HepG2 (cell line): ENCODE data around the gene COBLL1. TPM values are rescaled to one million over a fixed set of nuclear protein-coding genes. Genes with fewer than 3 reads are reported as not detected.

ENCODE experiments used
- BRCA1 ChIP-seq: sonication (generic); formaldehyde crosslinking; IDR thresholded peaks from 2 replicates; pipeline ENCODE4 v1.4.0; 2020; ENCODE audit warnings: missing genetic modification reagents
- CCAR2 ChIP-seq: fragments of 200-400 bp; formaldehyde crosslinking; optimal IDR thresholded peaks from 2 replicates; pipeline ENCODE3; 2018; ENCODE audit warnings: low read depth, mild to moderate bottlenecking, low read length, moderate library complexity
- CHCHD3 ChIP-seq: sonication (generic); formaldehyde crosslinking; IDR thresholded peaks from 2 replicates; pipeline ENCODE4 v1.8.0; 2022; ENCODE audit warnings: mild to moderate bottlenecking, missing genetic modification reagents, moderate library complexity
- FOSL2 ChIP-seq: sonication (generic); formaldehyde crosslinking; IDR thresholded peaks from 2 replicates; pipeline ENCODE4 v1.4.0; 2020; ENCODE audit warnings: missing genetic modification reagents
- FOXA1 ChIP-seq, 2 experiments: fragments of 450-650 bp in 1 of 2; sonication (generic) in 1 of 2; formaldehyde crosslinking in 1 of 2; IDR thresholded peaks; 2 replicates each; pipeline versions ENCODE4 v1.4.0 to v1.6.1; 2016 to 2020; ENCODE audit warnings: missing genetic modification reagents in 1 of 2
- GATAD2A ChIP-seq: IDR thresholded peaks from 2 replicates; pipeline ENCODE4 v1.6.1; 2016
- GLI4 ChIP-seq: sonication (generic); formaldehyde crosslinking; IDR thresholded peaks from 2 replicates; pipeline ENCODE4 v1.5.1; 2020; ENCODE audit warnings: missing genetic modification reagents, mild to moderate bottlenecking, moderate library complexity, borderline replicate concordance
- HMGA1 ChIP-seq: sonication (generic); formaldehyde crosslinking; conservative IDR thresholded peaks from 2 replicates; pipeline ENCODE4 v1.4.0; 2020; ENCODE audit warnings: missing genetic modification reagents
- HNF4G ChIP-seq, 2 experiments: sonication (generic) in 1 of 2; formaldehyde crosslinking in 1 of 2; IDR thresholded peaks; 2 replicates each; pipeline versions ENCODE4 v1.4.0 to v1.6.1; 2011 to 2020; ENCODE audit warnings: borderline replicate concordance in 2 of 2, low read depth in 2 of 2, mild to moderate bottlenecking in 2 of 2, low read length in 1 of 2, missing genetic modification reagents in 1 of 2, moderate library complexity in 1 of 2
- HOXA3 ChIP-seq: sonication (generic); formaldehyde crosslinking; IDR thresholded peaks from 2 replicates; pipeline ENCODE4 v1.5.0; 2020; ENCODE audit warnings: missing genetic modification reagents
- JUNB ChIP-seq: sonication (generic); formaldehyde crosslinking; IDR thresholded peaks from 2 replicates; pipeline ENCODE4 v1.8.0; 2022; ENCODE audit warnings: missing genetic modification reagents, mild to moderate bottlenecking, borderline replicate concordance
- POGZ ChIP-seq: sonication (generic); formaldehyde crosslinking; IDR thresholded peaks from 2 replicates; pipeline ENCODE4 v1.4.0; 2020; ENCODE audit warnings: mild to moderate bottlenecking, missing genetic modification reagents
- REL ChIP-seq: sonication (generic); formaldehyde crosslinking; conservative IDR thresholded peaks from 2 replicates; pipeline ENCODE4 v1.8.0; 2022; ENCODE audit warnings: mild to moderate bottlenecking, missing genetic modification reagents, moderate library complexity
- REXO4 ChIP-seq: sonication (generic); formaldehyde crosslinking; IDR thresholded peaks from 2 replicates; pipeline ENCODE4 v1.8.0; 2022; ENCODE audit warnings: missing genetic modification reagents, mild to moderate bottlenecking, borderline replicate concordance
- RFX1 ChIP-seq: fragments of 450-650 bp; IDR thresholded peaks from 2 replicates; pipeline ENCODE4 v1.6.1; 2017
- SIX4 ChIP-seq: sonication (generic); formaldehyde crosslinking; IDR thresholded peaks from 2 replicates; pipeline ENCODE4 v1.4.0; 2020; ENCODE audit warnings: missing genetic modification reagents
- TP53 ChIP-seq: sonication (generic); formaldehyde crosslinking; conservative IDR thresholded peaks from 2 replicates; pipeline ENCODE4 v1.4.0; 2020; ENCODE audit warnings: missing genetic modification reagents
- ZBTB1 ChIP-seq: sonication (generic); formaldehyde crosslinking; IDR thresholded peaks from 2 replicates; pipeline ENCODE4 v1.4.0; 2020; ENCODE audit warnings: missing genetic modification reagents, borderline replicate concordance
- ZFP36L1 ChIP-seq: sonication (generic); formaldehyde crosslinking; IDR thresholded peaks from 2 replicates; pipeline ENCODE4 v1.8.0; 2022; ENCODE audit warnings: mild to moderate bottlenecking, missing genetic modification reagents, moderate library complexity
- ZIK1 ChIP-seq: sonication (generic); formaldehyde crosslinking; IDR thresholded peaks from 2 replicates; pipeline ENCODE4 v1.5.0; 2020; ENCODE audit warnings: mild to moderate bottlenecking, low read depth, missing genetic modification reagents, borderline replicate concordance
- ZKSCAN8 ChIP-seq: IDR thresholded peaks from 2 replicates; pipeline ENCODE4 v1.6.1; 2016; ENCODE audit warnings: borderline replicate concordance, missing genetic modification reagents, missing compliant biosample characterization
- ZNF121 ChIP-seq: sonication (generic); formaldehyde crosslinking; IDR thresholded peaks from 2 replicates; pipeline ENCODE4 v1.5.0; 2020; ENCODE audit warnings: mild to moderate bottlenecking, missing genetic modification reagents
- ZNF124 ChIP-seq: sonication (generic); formaldehyde crosslinking; IDR thresholded peaks from 2 replicates; pipeline ENCODE4 v1.4.0; 2020; ENCODE audit warnings: missing genetic modification reagents
- ZNF605 ChIP-seq: sonication (generic); formaldehyde crosslinking; IDR thresholded peaks from 2 replicates; pipeline ENCODE4 v1.8.0; 2022; ENCODE audit warnings: mild to moderate bottlenecking, missing genetic modification reagents
- ZNF616 ChIP-seq: sonication (generic); formaldehyde crosslinking; IDR thresholded peaks from 2 replicates; pipeline ENCODE4 v1.5.0; 2020; ENCODE audit warnings: low read depth, mild to moderate bottlenecking, missing genetic modification reagents
- ZNF644 ChIP-seq: IDR thresholded peaks from 2 replicates; pipeline ENCODE4 v1.6.1; 2016; ENCODE audit warnings: low read depth
- ZNF674 ChIP-seq: sonication (generic); formaldehyde crosslinking; IDR thresholded peaks from 2 replicates; pipeline ENCODE4 v1.5.0; 2020; ENCODE audit warnings: low read depth, mild to moderate bottlenecking, missing genetic modification reagents
- ZNF841 ChIP-seq: sonication (generic); formaldehyde crosslinking; IDR thresholded peaks from 2 replicates; pipeline ENCODE4 v1.8.1; 2023; ENCODE audit warnings: missing genetic modification reagents, borderline replicate concordance
- polyA plus RNA-seq, 8 experiments: library from polyadenylated mRNA; depleted of rRNA in 3 of 8; stranded (reverse) in 7 of 8; unstranded in 1 of 8; fragments of >200 nt; fragmentation: Illumina TruSeq in 4 of 8; extraction: Trizol in 4 of 8; gene quantifications; 2 replicates each; pipeline versions ENCODE4 v1.2.1 to v1.2.3, GENCODE V29; 2011 to 2016; ENCODE audit warnings: low read depth in 4 of 8, missing spikeins in 1 of 8, mixed read lengths in 1 of 8; ENCODE audit not compliant: insufficient read depth in 1 of 8
- total RNA-seq, 5 experiments: library from RNA; depleted of rRNA; stranded (reverse); fragments of >200 nt; fragmentation: Illumina TruSeq; extraction: Trizol; gene quantifications; 2 replicates each; pipeline ENCODE4 v1.2.3, GENCODE V29; 2016; ENCODE audit warnings: low read depth in 1 of 5
- TF ChIP-seq, protein P1 (sequence below): sonication (generic); formaldehyde crosslinking; IDR thresholded peaks from 2 replicates; pipeline ENCODE4 v1.5.0; 2020; ENCODE audit warnings: missing genetic modification reagents
- TF ChIP-seq, protein P2 (sequence below): sonication (generic); formaldehyde crosslinking; IDR thresholded peaks from 2 replicates; pipeline ENCODE4 v1.8.0; 2022; ENCODE audit warnings: missing genetic modification reagents, mild to moderate bottlenecking, inconsistent platforms, borderline replicate concordance
- TF ChIP-seq, protein P3 (sequence below): sonication (generic); formaldehyde crosslinking; IDR thresholded peaks from 2 replicates; pipeline ENCODE4 v1.4.0; 2020; ENCODE audit warnings: mild to moderate bottlenecking, missing genetic modification reagents, borderline replicate concordance

Gene COBLL1
- total and polyA plus RNA-seq, 2 of the 13 experiments (the other 11 are each of a cell fraction or from before 2014, with no cell fraction given): 32.6 to 86.8 TPM

DNA sequence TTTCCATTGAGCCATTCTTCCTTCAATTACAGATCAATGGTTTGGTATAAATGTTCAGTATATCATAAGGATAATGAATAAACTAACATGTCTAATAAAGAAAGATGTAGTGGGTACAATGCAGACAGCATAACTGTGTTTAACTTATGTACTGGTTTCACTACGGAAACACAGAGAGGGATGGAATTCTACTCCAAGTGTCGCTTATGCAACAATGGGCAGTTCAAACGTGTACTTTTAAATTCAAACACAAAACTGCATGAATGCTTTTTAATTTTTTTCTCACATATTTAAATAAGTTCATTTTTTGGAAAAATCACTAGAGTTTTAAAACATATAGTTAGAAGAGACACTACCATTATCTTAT lies 74.7 kb downstream of the COBLL1 start (continued):
- TF ChIP-seq CHCHD3 (CRISPR knock-in tag): no peak
- TF ChIP-seq HNF4G (IDR thresholded peaks at IDR 0.05; ENCODE audit: borderline replicate concordance, low read depth, low read length): no peak
- TF ChIP-seq HNF4G (CRISPR knock-in tag; IDR thresholded peaks at IDR 0.05; ENCODE audit: borderline replicate concordance, low read depth): no peak
- no peak for TF ChIP-seq HOXA3 (CRISPR knock-in tag)
- no peak for TF ChIP-seq ZIK1 (CRISPR knock-in tag)
- TF ChIP-seq ZNF616 (CRISPR knock-in tag): no peak
- no peak for TF ChIP-seq ZNF605 (CRISPR knock-in tag)
- 0 out of 2 replicates have a peak, but pooled peaks have one; percentile 38 for TF ChIP-seq POGZ (CRISPR knock-in tag)
- TF ChIP-seq ZNF674 (CRISPR knock-in tag): no peak
- no peak for TF ChIP-seq ZNF124 (CRISPR knock-in tag)
- TF ChIP-seq JUNB (CRISPR knock-in tag): no peak
- peak; percentile 19; the same call in 1 of the 2 replicates for TF ChIP-seq ZNF644 (CRISPR knock-in tag)
- TF ChIP-seq, protein P1, sequence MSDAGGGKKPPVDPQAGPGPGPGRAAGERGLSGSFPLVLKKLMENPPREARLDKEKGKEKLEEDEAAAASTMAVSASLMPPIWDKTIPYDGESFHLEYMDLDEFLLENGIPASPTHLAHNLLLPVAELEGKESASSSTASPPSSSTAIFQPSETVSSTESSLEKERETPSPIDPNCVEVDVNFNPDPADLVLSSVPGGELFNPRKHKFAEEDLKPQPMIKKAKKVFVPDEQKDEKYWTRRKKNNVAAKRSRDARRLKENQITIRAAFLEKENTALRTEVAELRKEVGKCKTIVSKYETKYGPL (CRISPR knock-in tag): peak; percentile 93
- TF ChIP-seq, protein P2, sequence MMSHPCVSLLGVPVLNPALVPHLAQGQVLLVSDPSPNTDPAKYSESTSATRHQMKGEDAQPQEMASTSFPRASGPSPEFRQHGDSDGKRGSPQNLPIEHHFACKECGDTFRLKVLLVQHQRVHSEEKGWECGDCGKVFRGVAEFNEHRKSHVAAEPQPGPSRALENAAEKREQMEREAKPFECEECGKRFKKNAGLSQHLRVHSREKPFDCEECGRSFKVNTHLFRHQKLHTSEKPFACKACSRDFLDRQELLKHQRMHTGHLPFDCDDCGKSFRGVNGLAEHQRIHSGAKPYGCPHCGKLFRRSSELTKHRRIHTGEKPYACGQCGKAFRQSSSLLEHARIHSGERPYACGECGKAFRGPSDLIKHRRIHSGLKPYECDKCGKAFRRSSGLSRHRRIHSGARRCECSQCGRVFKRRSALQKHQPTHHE (CRISPR knock-in tag): no peak
- TF ChIP-seq ZBTB1: no peak
- no peak for TF ChIP-seq ZNF121
- no peak for TF ChIP-seq REL
- TF ChIP-seq FOXA1 (IDR thresholded peaks at IDR 0.05): no peak
- no peak for TF ChIP-seq FOXA1 (CRISPR knock-in tag; IDR thresholded peaks at IDR 0.05)
- no peak for TF ChIP-seq ZNF841 (CRISPR knock-in tag)
- TF ChIP-seq ZKSCAN8: no peak
- TF ChIP-seq REXO4 (CRISPR knock-in tag): no peak
- TF ChIP-seq HMGA1: no peak
- no peak for TF ChIP-seq BRCA1 (CRISPR knock-in tag)
- TF ChIP-seq GLI4 (CRISPR knock-in tag): no peak
- no peak for TF ChIP-seq RFX1
- no peak for TF ChIP-seq CCAR2
- no peak for TF ChIP-seq ZFP36L1 (CRISPR knock-in tag)
- TF ChIP-seq, protein P3, sequence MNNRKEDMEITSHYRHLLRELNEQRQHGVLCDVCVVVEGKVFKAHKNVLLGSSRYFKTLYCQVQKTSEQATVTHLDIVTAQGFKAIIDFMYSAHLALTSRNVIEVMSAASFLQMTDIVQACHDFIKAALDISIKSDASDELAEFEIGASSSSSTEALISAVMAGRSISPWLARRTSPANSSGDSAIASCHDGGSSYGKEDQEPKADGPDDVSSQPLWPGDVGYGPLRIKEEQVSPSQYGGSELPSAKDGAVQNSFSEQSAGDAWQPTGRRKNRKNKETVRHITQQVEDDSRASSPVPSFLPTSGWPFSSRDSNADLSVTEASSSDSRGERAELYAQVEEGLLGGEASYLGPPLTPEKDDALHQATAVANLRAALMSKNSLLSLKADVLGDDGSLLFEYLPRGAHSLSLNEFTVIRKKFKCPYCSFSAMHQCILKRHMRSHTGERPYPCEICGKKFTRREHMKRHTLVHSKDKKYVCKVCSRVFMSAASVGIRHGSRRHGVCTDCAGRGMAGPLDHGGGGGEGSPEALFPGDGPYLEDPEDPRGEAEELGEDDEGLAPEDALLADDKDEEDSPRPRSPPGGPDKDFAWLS (CRISPR knock-in tag): no peak
- TF ChIP-seq FOSL2 (CRISPR knock-in tag): no peak
- TF ChIP-seq GATAD2A: no peak
- TF ChIP-seq TP53: no peak
- TF ChIP-seq SIX4: no peak
